HepG2 (cell line): Measurements from ENCODE around the gene UBAP2L. TPM values are rescaled to one million over a fixed set of nuclear protein-coding genes. Genes with fewer than 3 reads are reported as not detected.

ENCODE experiments used
- ATAC-seq: fragments of 200-7000 bp; cut with Tn5 transposase; 3 replicates; pipeline ENCODE4 v1.9.1; 2020; ENCODE audit warnings: mild to moderate bottlenecking, moderate library complexity
- Bru-seq: library from RNA; stranded (reverse); fragments of 400-500 nt; gene quantifications from one replicate; lab custom pipeline; 2021; lab: Mats Ljungman, UMichigan
- BruChase-seq, 2 experiments: library from RNA; stranded (reverse); fragments of 400-500 nt; gene quantifications; one replicate each; lab custom pipeline; 2021; lab: Mats Ljungman, UMichigan
- BruUV-seq: library from RNA; stranded (reverse); fragments of 400-500 nt; replicated peaks from 2 replicates; lab custom pipeline; 2021; lab: Mats Ljungman, UMichigan
- CTCF ChIA-PET: fragments of 300-600 bp; formaldehyde crosslinking; extraction: SDS; loops from one replicate; lab custom pipeline; 2021; ENCODE audit warnings: low total read pairs, inconsistent platforms, low intra/inter-chr PET ratio; lab: Yijun Ruan, JAX
- POLR2A ChIA-PET: fragments of 350-600 bp; sonication (Branson Sonifier 250); formaldehyde crosslinking; loops from one replicate; lab custom pipeline; 2020; ENCODE audit warnings: antibody characterized with exemption, inconsistent platforms; lab: Yijun Ruan, JAX
- DNase-seq: peaks from one replicate; pipeline ENCODE4 v3.0.0-alpha.2; 2015; ENCODE audit warnings: low spot score
- FAIRE-seq: peaks from 3 replicates; lab custom pipeline; 2011; peaks lifted over from hg19 to GRCh38; lab: Jason Lieb, UNC
- H2AFZ ChIP-seq: one replicate; pipeline ENCODE4 v1.6.1; 2011; ENCODE audit warnings: low read length, inconsistent platforms
- H3K27ac ChIP-seq: fragments of 300-600 bp; 3 replicates; pipeline ENCODE4 v1.8.0; 2011; ENCODE audit warnings: mixed run types, mild to moderate bottlenecking, mixed read lengths, low read length, inconsistent platforms; ENCODE audit not compliant: insufficient read depth; ENCODE audit errors: extremely low read length
- H3K27me3 ChIP-seq, 2 experiments: fragments of 200-600 bp in 1 of 2; 2 replicates in 1 of 2; 3 replicates in 1 of 2; pipeline versions ENCODE4 v1.6.0 to v1.8.0; 2011; ENCODE audit warnings: low read length in 2 of 2, mild to moderate bottlenecking in 2 of 2, moderate library complexity in 2 of 2, inconsistent platforms in 1 of 2; ENCODE audit not compliant: insufficient read depth in 2 of 2, control insufficient read depth in 1 of 2
- H3K36me3 ChIP-seq, 2 experiments: fragments of 200-600 bp in 1 of 2; replicated peaks in 1 of 2; 2 replicates in 1 of 2; 3 replicates in 1 of 2; pipeline versions ENCODE4 v1.5.1 to v1.8.0; 2011; ENCODE audit warnings: low read length in 2 of 2, inconsistent platforms in 1 of 2; ENCODE audit not compliant: insufficient read depth in 2 of 2, control insufficient read depth in 1 of 2
- H3K4me1 ChIP-seq: 2 replicates; pipeline ENCODE4 v1.5.1; 2012; ENCODE audit warnings: low read length, inconsistent platforms; ENCODE audit not compliant: insufficient read depth
- H3K4me2 ChIP-seq: 2 replicates; pipeline ENCODE4 v1.6.0; 2011; ENCODE audit warnings: low read depth, low read length, inconsistent platforms
- H3K4me3 ChIP-seq, 3 experiments: fragments of 200-600 bp in 1 of 3; sonication (generic), shearing (Covaris generic) in 1 of 3; replicated peaks in 1 of 3; 2 replicates each; pipeline ENCODE4 v1.5.1; 2011 to 2016; ENCODE audit warnings: low read length in 3 of 3, inconsistent platforms in 2 of 3, low read depth in 2 of 3, mild to moderate bottlenecking in 2 of 3, control low read depth in 1 of 3, mixed read lengths in 1 of 3; ENCODE audit not compliant: insufficient read depth in 1 of 3
- H3K79me2 ChIP-seq: one replicate; pipeline ENCODE4 v1.6.1; 2011; ENCODE audit warnings: low read length, inconsistent platforms; ENCODE audit not compliant: insufficient read depth
- H3K9ac ChIP-seq: 2 replicates; pipeline ENCODE4 v1.6.0; 2011; ENCODE audit warnings: mild to moderate bottlenecking, low read depth, low read length, inconsistent platforms; ENCODE audit not compliant: insufficient read depth
- H3K9me3 ChIP-seq: 2 replicates; pipeline ENCODE4 v1.5.1; 2012; ENCODE audit warnings: mild to moderate bottlenecking, low read length
- H4K20me1 ChIP-seq: 2 replicates; pipeline ENCODE4 v1.6.0; 2011; ENCODE audit warnings: inconsistent platforms, mild to moderate bottlenecking, low read length, moderate library complexity; ENCODE audit not compliant: insufficient read depth
- ATF2 ChIP-seq: sonication (generic); formaldehyde crosslinking; IDR thresholded peaks from 2 replicates; pipeline ENCODE4 v1.4.0; 2020; ENCODE audit warnings: missing genetic modification reagents
- BRD4 ChIP-seq: sonication (generic); formaldehyde crosslinking; IDR thresholded peaks from 2 replicates; pipeline ENCODE4 v1.4.0; 2020; ENCODE audit warnings: missing genetic modification reagents
- GATA4 ChIP-seq: sonication (generic); IDR thresholded peaks from 2 replicates; pipeline ENCODE4 v1.6.1; 2016; ENCODE audit warnings: antibody characterized with exemption, low read depth, borderline replicate concordance
- KLF6 ChIP-seq: IDR thresholded peaks from 2 replicates; pipeline ENCODE4 v1.8.0; 2016; ENCODE audit warnings: missing biosample characterization, missing genetic modification reagents
- MTA3 ChIP-seq: sonication (generic); formaldehyde crosslinking; IDR thresholded peaks from 2 replicates; pipeline ENCODE4 v1.4.0; 2020; ENCODE audit warnings: missing genetic modification reagents
- NFKB2 ChIP-seq: sonication (generic); formaldehyde crosslinking; IDR thresholded peaks from 2 replicates; pipeline ENCODE4 v1.4.0; 2020; ENCODE audit warnings: missing genetic modification reagents, borderline replicate concordance
- NR2F1 ChIP-seq, 2 experiments: fragments of 450-650 bp in 1 of 2; formaldehyde crosslinking in 1 of 2; IDR thresholded peaks; 2 replicates each; pipeline versions ENCODE4 v1.5.0 to v1.6.1; 2016 to 2020; ENCODE audit warnings: mild to moderate bottlenecking in 1 of 2, missing compliant biosample characterization in 1 of 2, missing genetic modification reagents in 1 of 2, moderate library complexity in 1 of 2
- PRDM10 ChIP-seq: sonication (generic); formaldehyde crosslinking; IDR thresholded peaks from 2 replicates; pipeline ENCODE4 v1.4.0; 2020; ENCODE audit warnings: low read depth, missing genetic modification reagents
- ZNF263 ChIP-seq: sonication (generic); formaldehyde crosslinking; IDR thresholded peaks from 2 replicates; pipeline ENCODE4 v1.4.0; 2020; ENCODE audit warnings: missing genetic modification reagents
- ZNF569 ChIP-seq: sonication (generic); formaldehyde crosslinking; IDR thresholded peaks from 2 replicates; pipeline ENCODE4 v1.5.0; 2020; ENCODE audit warnings: mild to moderate bottlenecking, missing genetic modification reagents, moderate library complexity, borderline replicate concordance
- ZSCAN12 ChIP-seq: sonication (generic); formaldehyde crosslinking; IDR thresholded peaks from 2 replicates; pipeline ENCODE4 v1.9.0; 2021; ENCODE audit warnings: mild to moderate bottlenecking, missing genetic modification reagents
- WGBS: methylation state at CpG from one replicate; pipeline ENCODE4 v1.1.6; 2017; ENCODE audit warnings: low lambda C conversion rate; 5-methylcytosine and 5-hydroxymethylcytosine counted together
- in situ Hi-C: cut with HindIII; loops from 2 replicates; pipeline ENCODE4 v1.10.0; 2017; ENCODE audit warnings: low pct_unique_long_range_greater_than_20kb; ENCODE audit not compliant: extremely low pct_ligation_motif_present
- intact Hi-C: fragments of 100-400 bp; cut with micrococcal nuclease; formaldehyde crosslinking; loops from one replicate; pipeline ENCODE4 v1.10.0; 2022; ENCODE audit not compliant: unreplicated experiment
- long read RNA-seq, 2 experiments: library from RNA in 1 of 2; library from polyadenylated mRNA in 1 of 2; stranded (forward) in 1 of 2; unstranded in 1 of 2; transcript quantifications; one replicate each; pipeline ENCODE4 v2.0.0, GENCODE V29; 2019 to 2022
- polyA minus RNA-seq, 3 experiments: library from RNA; depleted of rRNA, polyadenylated mRNA; stranded (reverse); fragments of >200 nt; gene quantifications; 2 replicates each; pipeline ENCODE4 v1.2.3, GENCODE V29; 2011; ENCODE audit warnings: low replicate concordance in 1 of 3
- polyA plus RNA-seq, 8 experiments: library from polyadenylated mRNA; depleted of rRNA in 3 of 8; stranded (reverse) in 7 of 8; unstranded in 1 of 8; fragments of >200 nt; fragmentation: Illumina TruSeq in 4 of 8; extraction: Trizol in 4 of 8; gene quantifications; 2 replicates each; pipeline versions ENCODE4 v1.2.1 to v1.2.3, GENCODE V29; 2011 to 2016; ENCODE audit warnings: low read depth in 4 of 8, missing spikeins in 1 of 8, mixed read lengths in 1 of 8; ENCODE audit not compliant: insufficient read depth in 1 of 8
- total RNA-seq, 5 experiments: library from RNA; depleted of rRNA; stranded (reverse); fragments of >200 nt; fragmentation: Illumina TruSeq; extraction: Trizol; gene quantifications; 2 replicates each; pipeline ENCODE4 v1.2.3, GENCODE V29; 2016; ENCODE audit warnings: low read depth in 1 of 5

Gene UBAP2L
- total RNA-seq (2016; rRNA removed; fragmentation: Illumina TruSeq; extraction: Trizol) (74.2 and 75.9 TPM in 2 replicates), polyA plus RNA-seq (2011; rRNA removed) (140 and 159 TPM in 2 replicates), polyA minus RNA-seq (2011; rRNA and poly(A)+ RNA removed; ENCODE audit: low replicate concordance) (231 and 359 TPM in 2 replicates), Bru-seq, nascent RNA (percentile 94 among the genes with signal in this experiment), BruChase-seq, experiment 1, labeled RNA remaining after a 6-hour chase (percentile 92 among the genes with signal in this experiment), BruChase-seq, experiment 2, labeled RNA remaining after a 2-hour chase (percentile 93 among the genes with signal in this experiment)
- total RNA-seq (2016; cell fraction: cytosol; rRNA removed; fragmentation: Illumina TruSeq; extraction: Trizol; ENCODE audit: low read depth): 32.2 and 32.3 TPM in 2 replicates
- 62.4 and 77.2 TPM in 2 replicates for total RNA-seq (2016; cell fraction: insoluble cytoplasmic fraction; rRNA removed; fragmentation: Illumina TruSeq; extraction: Trizol)
- total RNA-seq (2016; cell fraction: membrane; rRNA removed; fragmentation: Illumina TruSeq; extraction: Trizol): 48.4 and 51.5 TPM in 2 replicates
- 90.2 and 98.9 TPM in 2 replicates for total RNA-seq (2016; cell fraction: nucleus; rRNA removed; fragmentation: Illumina TruSeq; extraction: Trizol)
- 59.5 and 64.7 TPM in 2 replicates for polyA plus RNA-seq (2011; cell fraction: cytosol; rRNA removed)
- 243 and 295 TPM in 2 replicates for polyA plus RNA-seq (2011; cell fraction: nucleus; rRNA removed)
- 73.3 and 82.5 TPM in 2 replicates for polyA plus RNA-seq (2012)
- polyA plus RNA-seq (2016; cell fraction: cytosol; fragmentation: Illumina TruSeq; extraction: Trizol; ENCODE audit: low read depth): 27.7 and 30.6 TPM in 2 replicates
- polyA plus RNA-seq (2016; cell fraction: insoluble cytoplasmic fraction; fragmentation: Illumina TruSeq; extraction: Trizol; ENCODE audit: low read depth): 83.4 and 108 TPM in 2 replicates
- polyA plus RNA-seq (2016; cell fraction: membrane; fragmentation: Illumina TruSeq; extraction: Trizol; ENCODE audit: low read depth): 43.4 and 53.2 TPM in 2 replicates
- 205 and 223 TPM in 2 replicates for polyA plus RNA-seq (2016; cell fraction: nucleus; fragmentation: Illumina TruSeq; extraction: Trizol; ENCODE audit: insufficient read depth, low read depth)
- 29.0 and 31.7 TPM in 2 replicates for polyA minus RNA-seq (2011; cell fraction: cytosol; rRNA and poly(A)+ RNA removed)
- polyA minus RNA-seq (2011; cell fraction: nucleus; rRNA and poly(A)+ RNA removed): 310 and 330 TPM in 2 replicates
- long read RNA-seq, experiment 1, partial matches to known transcripts: 16 of 43 reads
- long read RNA-seq, experiment 1, other reads (novel, unspliced or antisense): 26 of 43 reads
- long read RNA-seq, experiment 2, partial matches to known transcripts: 99 of 156 reads
- long read RNA-seq, experiment 2, other reads (novel, unspliced or antisense): 54 of 156 reads

- Histone ChIP-seq H3K9ac (peak within 1 kb of the TSS; percentile 100), H3K79me2 (peaks cover 81% of the 10 kb centered on the region), H3K27me3 (no peaks in the 10 kb centered on the region; a peak in 1 of 5 replicates), H3K27ac (peak within 1 kb of the TSS; percentile 100), H3K4me1 (peaks cover 79% of the 10 kb centered on the region), H4K20me1 (peaks cover 28% of the 10 kb centered on the region), H2AFZ (peak within 1 kb of the TSS; percentile 42), H3K9me3 (no peaks in the 10 kb centered on the region), H3K4me2 (peak within 1 kb of the TSS; percentile 89), H3K4me3 (peak within 1 kb of the TSS; percentile 90 to 99 (median 96)), H3K36me3 (peaks cover 4 to 23% of the 10 kb centered on the region in 2 experiments)
- CTCF ChIA-PET: no interaction called here
- BruUV-seq: TSS peak; percentile 75
- peak; percentile 95 for ATAC-seq
- FAIRE-seq: peak; percentile 87
- DNase-seq: peak; percentile 98
- under 1% methylated on average over 60 of the region's 73 CpGs for WGBS
- POLR2A ChIA-PET: interaction anchor here (0.6 to 3.0 kb wide), 20 partner anchors 10 to 1715 kb away, joined by 3 to 29 read pairs (median 4); partner anchors contain the start of genes CREB3L4, HAX1, KHDC4 and RPS27
- in situ Hi-C loops: no loop called here
- intact Hi-C loops: loop anchor here (2.0 kb wide), 1 partner anchor 16 kb away; no protein-coding TSS in a partner anchor
- TF ChIP-seq ZNF263 (CRISPR knock-in tag) (peak; percentile 56), MTA3 (CRISPR knock-in tag) (no peak), ZNF569 (CRISPR knock-in tag) (peak; percentile 95; the same call in 1 of the 2 replicates), KLF6 (CRISPR knock-in tag) (peak; percentile 95), ZSCAN12 (CRISPR knock-in tag) (0 out of 2 replicates have a peak, but pooled peaks have one; percentile 62), NR2F1 (CRISPR knock-in tag; IDR thresholded peaks at IDR 0.05) (no peak), GATA4 (no peak), BRD4 (peak; percentile 96), ATF2 (CRISPR knock-in tag) (peak; percentile 66), PRDM10 (CRISPR knock-in tag) (peak; percentile 74), NFKB2 (CRISPR knock-in tag) (peak; percentile 99)
Measured at GRCh38 chr1:154220071-154220969, at the start of gene UBAP2L. UBAP2L (plus strand) TSS chr1:154220955; CDS start chr1:154225124, 4,169 bp downstream.
